ACC112 (cell line): ENCODE data around the gene ALPL.

Source experiments
- H2AFZ ChIP-seq: fragments of 200-600 bp; sonication (generic); one replicate; pipeline ENCODE4 v1.6.0; 2017; ENCODE audit warnings: antibody characterized with exemption, low read length; ENCODE audit not compliant: unreplicated experiment
- H3K27ac ChIP-seq: fragments of 200-600 bp; sonication (generic); 2 replicates; pipeline ENCODE4 v1.5.1; 2014; ENCODE audit warnings: low read depth, mild to moderate bottlenecking, antibody characterized with exemption, low read length, moderate library complexity
- H3K27me3 ChIP-seq: fragments of 200-600 bp; sonication (generic); 2 replicates; pipeline ENCODE4 v1.6.1; 2014; ENCODE audit warnings: mild to moderate bottlenecking, antibody characterized with exemption, low read length, moderate library complexity, mixed read lengths; ENCODE audit not compliant: insufficient read depth
- H3K36me3 ChIP-seq: fragments of 200-600 bp; sonication (generic); 2 replicates; pipeline ENCODE4 v1.6.1; 2016; ENCODE audit warnings: mild to moderate bottlenecking, antibody characterized with exemption, low read length, moderate library complexity, mixed read lengths; ENCODE audit not compliant: insufficient read depth
- H3K4me1 ChIP-seq: fragments of 200-600 bp; sonication (generic); one replicate; pipeline ENCODE4 v1.6.1; 2016; ENCODE audit warnings: low read length, mixed read lengths; ENCODE audit not compliant: insufficient read depth, unreplicated experiment, control insufficient read depth
- H3K4me3 ChIP-seq: fragments of 200-600 bp; sonication (generic); 2 replicates; pipeline ENCODE4 v1.5.1; 2014; ENCODE audit warnings: mild to moderate bottlenecking, low read depth, low read length
- H3K79me2 ChIP-seq: fragments of 200-600 bp; sonication (generic); one replicate; pipeline ENCODE4 v1.6.0; 2016; ENCODE audit warnings: low read length; ENCODE audit not compliant: control insufficient read depth, unreplicated experiment, insufficient read depth

The ALPL gene

DNA sequence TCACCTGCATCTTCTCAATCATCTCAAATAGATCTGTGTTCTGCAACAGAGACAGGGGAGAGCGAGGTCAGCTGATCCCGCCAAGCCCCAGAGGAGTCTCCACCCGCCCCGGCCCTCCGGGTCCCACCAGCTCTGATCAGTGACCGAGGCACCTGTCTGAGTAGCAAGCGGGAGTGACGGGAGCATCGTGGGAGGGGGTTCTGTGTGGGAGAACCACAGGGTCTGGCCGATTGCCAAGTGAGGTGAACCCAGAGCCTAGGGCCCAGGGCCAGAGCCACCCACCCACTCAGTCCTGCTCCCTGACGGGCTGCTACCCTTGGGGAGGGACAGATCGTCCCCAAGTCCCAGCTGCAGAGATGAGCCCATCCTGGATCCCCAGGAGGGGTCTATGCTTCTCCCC, 110.8 kb downstream of the ALPL start:
- H3K79me2 ChIP-seq = no peaks in the 10 kb centered on the region
- H3K4me1 ChIP-seq = no peaks in the 10 kb centered on the region
- peaks cover 21% of the 10 kb centered on the region; the same call in 1 of the 2 replicates for H3K27me3 ChIP-seq
- H3K36me3 ChIP-seq = no peaks in the 10 kb centered on the region
- H2AFZ ChIP-seq = no peak overlapping the region
- H3K27ac ChIP-seq = no peak overlapping the region
- no peak overlapping the region for H3K4me3 ChIP-seq

DNA sequence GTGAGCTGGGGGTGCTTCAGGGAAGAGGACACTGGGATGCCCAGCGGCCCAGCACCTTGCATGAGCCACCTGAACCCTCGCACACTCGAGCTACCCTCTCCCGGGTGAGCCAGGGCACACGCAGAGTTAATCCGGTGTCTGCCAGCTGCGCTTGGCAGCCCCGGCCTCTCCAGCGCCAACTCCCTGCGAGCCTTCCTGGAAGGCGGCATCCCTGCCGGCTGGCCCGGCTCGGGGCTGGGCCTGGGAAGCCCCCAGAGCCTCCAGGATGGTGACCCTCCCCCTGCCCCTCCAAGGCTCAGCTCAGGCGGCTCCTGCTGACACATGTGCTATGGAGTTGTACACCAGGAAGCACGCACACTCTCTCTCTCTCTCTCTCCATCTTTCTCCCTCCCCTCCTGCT, 111.3 kb downstream of the ALPL start:
- H3K36me3 ChIP-seq = no peaks in the 10 kb centered on the region
- no peak overlapping the region for H3K4me3 ChIP-seq
- peaks cover 21% of the 10 kb centered on the region; the same call in 1 of the 2 replicates for H3K27me3 ChIP-seq
- no peak overlapping the region for H3K27ac ChIP-seq
- H2AFZ ChIP-seq = no peak overlapping the region
- H3K79me2 ChIP-seq = no peaks in the 10 kb centered on the region
- H3K4me1 ChIP-seq = no peaks in the 10 kb centered on the region

DNA sequence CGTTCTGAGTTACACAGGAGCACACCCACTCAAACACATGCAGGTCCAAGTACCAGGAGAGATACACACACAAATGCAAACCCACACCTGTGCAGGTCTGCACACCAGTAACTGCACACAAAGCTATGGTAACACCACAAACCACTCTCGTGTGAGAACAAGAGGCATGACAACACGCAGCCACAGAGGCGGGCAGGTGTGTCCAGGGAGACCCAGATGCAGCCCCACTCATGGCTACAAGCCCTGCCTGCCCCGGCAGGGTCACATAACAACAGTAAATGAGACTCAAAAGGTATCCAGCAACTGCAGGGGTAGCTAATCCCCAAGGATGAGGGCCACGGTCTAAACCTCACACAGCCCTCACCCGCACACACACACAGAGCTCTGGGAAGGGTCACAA, 111.8 kb downstream of the ALPL start:
- Histone ChIP-seq H3K36me3 (no peaks in the 10 kb centered on the region), H3K4me1 (no peaks in the 10 kb centered on the region), H3K79me2 (no peaks in the 10 kb centered on the region), H3K27ac (no peak overlapping the region), H3K4me3 (no peak overlapping the region), H3K27me3 (peaks cover 21% of the 10 kb centered on the region; the same call in 1 of the 2 replicates), H2AFZ (no peak overlapping the region)

DNA sequence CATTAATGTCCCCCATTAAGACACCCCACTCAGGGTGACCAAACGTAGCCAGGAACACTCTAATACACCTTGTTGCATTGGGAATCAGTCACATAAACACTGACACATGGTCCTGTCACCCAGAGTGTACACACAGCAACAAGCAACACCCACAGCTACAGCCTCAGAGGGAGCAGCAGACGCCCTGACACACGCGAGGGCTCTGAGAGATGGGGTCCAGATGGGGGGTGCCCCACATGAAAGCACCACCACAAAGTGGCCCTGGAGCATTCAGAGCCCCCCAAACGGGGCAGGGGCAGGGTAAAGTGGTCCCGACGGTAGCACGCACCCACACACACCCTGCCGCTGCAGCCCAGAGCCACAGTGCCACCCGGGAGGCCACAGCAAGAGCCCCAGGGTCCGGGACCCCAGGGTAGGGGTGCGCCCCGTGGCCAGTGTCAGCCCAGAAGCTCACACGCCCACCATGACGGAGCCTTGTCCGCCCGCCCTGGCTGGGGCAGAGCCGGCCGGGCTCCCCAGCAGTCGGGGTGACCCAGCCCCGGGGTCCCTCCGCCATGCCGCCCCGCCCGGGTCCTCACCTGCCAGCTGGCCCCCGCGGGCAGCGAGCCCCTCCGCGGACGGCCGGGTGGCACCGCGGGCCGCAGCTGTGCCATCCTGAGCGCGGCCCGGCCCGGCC, 112.7 kb downstream of the ALPL start:
- Histone ChIP-seq H3K79me2 (no peaks in the 10 kb centered on the region), H3K4me3 (peak overlapping the region; percentile 48), H3K4me1 (no peaks in the 10 kb centered on the region), H3K27ac (no peak overlapping the region), H2AFZ (no peak overlapping the region), H3K27me3 (peaks cover 21% of the 10 kb centered on the region; the same call in 1 of the 2 replicates), H3K36me3 (no peaks in the 10 kb centered on the region)

DNA sequence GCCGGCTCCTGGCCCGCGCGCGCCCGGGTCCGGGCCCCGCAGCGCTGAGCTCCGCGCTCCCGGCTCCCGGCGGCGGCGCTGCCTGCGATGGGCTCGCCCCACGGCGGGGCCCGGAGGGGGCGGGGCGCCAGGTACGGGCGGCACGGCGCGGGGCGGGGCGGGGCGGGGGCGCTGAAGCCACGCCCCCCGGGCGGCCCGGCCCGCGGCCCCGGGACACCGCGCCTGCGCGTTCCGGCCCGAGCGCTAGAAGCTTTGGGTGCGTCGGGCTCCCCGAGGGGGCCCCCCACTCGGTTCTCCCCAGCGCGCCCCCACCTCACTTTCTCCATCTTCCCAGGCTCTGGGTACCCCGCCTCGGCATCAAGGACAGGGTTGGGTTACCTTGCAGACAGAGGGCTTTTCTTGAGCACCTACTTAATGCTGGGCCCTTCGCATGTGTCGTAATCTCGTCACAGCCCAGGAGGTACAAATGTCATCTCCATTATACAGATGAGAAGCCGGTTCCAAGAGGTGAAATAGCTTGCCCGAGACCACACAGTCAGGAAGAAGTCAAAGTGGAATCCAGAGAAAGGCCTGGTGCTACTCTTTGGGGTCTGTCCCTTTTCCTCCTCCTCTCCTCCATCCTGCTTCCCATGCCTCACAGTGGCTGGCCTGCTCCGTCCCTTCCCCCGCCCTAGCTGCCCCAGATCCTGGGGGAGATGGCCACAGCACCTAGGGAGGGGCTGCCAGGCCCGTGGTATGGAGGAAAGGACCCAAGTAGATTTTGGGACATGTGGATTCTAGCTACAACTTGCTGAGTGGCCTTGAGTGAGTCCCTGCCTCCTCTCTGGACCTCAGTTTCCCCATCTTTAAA, 113.5 kb downstream of the ALPL start:
- peaks cover 21% of the 10 kb centered on the region; the same call in 1 of the 2 replicates for H3K27me3 ChIP-seq
- H3K4me1 ChIP-seq = no peaks in the 10 kb centered on the region
- H3K4me3 ChIP-seq = peak overlapping the region; percentile 41; the same call in 1 of the 2 replicates
- no peak overlapping the region for H3K27ac ChIP-seq
- no peaks in the 10 kb centered on the region for H3K79me2 ChIP-seq
- no peaks in the 10 kb centered on the region for H3K36me3 ChIP-seq
- peak overlapping the region; percentile 20 for H2AFZ ChIP-seq

DNA sequence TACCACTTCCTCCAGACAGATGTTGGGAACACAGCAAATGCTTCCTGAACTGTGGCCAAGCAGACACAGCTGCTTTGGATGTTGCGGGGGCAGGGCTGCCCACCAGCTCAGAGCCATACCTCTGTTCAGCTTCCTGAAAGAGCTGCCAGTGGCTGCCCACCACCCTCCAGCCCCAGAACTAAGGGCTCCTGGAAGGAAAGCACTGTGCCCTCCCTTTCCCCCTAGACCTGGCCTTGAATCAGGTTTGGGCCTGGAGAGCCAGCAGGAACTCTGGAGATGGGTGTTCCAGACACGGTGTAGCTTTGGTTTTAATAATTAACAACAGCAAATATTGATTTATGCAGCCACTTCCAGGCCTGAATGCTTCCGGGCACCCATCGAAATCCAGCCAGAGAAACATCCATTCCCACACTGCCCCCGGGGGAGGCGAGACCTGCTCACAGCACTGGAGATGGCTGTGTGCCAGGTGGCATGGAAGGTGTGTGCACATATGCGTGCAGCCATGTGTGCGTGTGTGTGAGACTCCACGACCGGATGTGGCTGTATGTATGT, 114.3 kb downstream of the ALPL start:
- H3K27me3 ChIP-seq = peaks cover 21% of the 10 kb centered on the region; the same call in 1 of the 2 replicates

DNA sequence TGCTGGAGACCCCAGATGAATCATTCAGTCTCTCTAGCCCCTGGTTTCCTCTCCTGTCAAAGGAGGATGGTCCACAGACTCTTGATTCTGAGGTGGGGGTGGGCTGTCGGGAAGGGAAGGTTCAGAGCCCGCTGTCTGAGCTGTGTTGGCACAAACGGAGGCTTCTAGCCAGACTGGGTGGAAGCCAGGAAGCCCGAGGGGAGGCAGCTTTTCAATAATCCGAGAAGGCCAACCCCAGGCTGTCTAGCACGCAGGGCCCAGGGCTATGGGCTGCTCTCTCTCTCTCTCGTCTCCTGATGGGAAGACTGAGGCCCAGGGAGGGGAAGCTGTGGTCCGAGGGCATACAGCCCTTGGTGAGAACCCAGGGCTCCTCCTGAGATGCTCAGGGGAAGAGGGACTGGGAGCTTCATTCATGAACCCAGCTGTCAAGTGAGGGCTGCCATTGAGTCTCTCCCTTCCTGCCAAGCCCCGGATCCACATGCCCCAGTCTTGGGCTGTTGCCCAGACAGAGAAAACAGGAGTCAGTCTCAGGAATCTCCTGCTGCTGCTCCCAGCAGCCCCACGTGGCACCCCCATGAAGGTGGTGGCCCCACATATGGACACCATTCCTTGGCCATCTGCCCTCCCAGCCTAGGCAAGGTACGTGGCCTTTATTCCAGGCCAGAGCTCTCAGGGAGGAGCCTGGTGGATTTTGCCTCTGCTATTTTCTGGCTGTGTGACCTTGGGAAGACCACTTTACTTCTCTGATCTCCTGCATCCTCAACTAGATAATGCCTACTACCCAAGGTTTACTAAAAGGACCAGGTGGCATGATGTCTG, 115.6 kb downstream of the ALPL start:
- Histone ChIP-seq H3K27ac (no peak overlapping the region), H3K4me3 (no peak overlapping the region), H3K79me2 (no peaks in the 10 kb centered on the region), H3K27me3 (peaks cover 28% of the 10 kb centered on the region), H2AFZ (no peak overlapping the region), H3K4me1 (no peaks in the 10 kb centered on the region), H3K36me3 (no peaks in the 10 kb centered on the region)

More for the DNA sequence above, 114.3 kb downstream of the ALPL start:
- Histone ChIP-seq H3K36me3 (no peaks in the 10 kb centered on the region), H3K27ac (no peak overlapping the region), H2AFZ (no peak overlapping the region), H3K4me3 (no peak overlapping the region), H3K4me1 (no peaks in the 10 kb centered on the region), H3K79me2 (no peaks in the 10 kb centered on the region)

DNA sequence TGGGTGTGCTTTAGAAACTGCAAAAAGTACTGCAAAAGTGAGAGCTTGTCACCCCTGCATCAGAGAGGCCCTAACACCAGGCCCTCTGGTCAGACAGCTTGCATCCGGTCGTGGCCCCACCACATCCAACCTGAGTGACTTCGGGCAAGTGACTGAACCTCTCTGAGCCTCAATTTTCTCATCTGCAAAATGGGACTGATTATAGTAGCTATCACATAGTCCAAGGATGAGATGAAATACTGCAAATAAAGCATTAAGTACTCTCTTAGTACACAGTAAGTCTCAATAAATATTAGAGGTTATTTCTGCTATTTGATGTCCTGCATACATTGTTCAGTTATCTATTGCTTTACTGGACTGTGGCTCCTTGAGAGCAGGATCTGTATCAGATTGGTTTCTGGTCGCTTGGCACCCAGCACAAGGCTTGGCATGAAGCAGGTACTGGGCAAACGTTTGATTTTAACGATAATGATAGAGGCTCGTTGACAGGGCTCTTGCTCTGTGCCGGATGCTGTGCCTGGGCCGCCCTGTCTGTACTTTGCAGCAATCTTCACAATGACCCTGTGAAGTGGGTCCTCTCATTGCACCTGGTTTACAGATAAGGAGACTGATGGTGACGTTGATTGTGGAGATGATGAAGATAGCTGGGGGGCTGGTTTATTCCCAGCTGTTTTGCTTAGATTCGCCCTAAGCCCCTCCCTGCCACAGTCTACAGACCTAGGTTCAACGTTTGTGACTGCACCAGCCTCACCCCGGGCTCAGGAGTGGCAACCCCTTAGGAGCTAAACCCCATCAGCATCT, 116.4 kb downstream of the ALPL start:
- Histone ChIP-seq H3K27ac (no peak overlapping the region), H3K27me3 (peaks cover 27% of the 10 kb centered on the region), H3K4me3 (no peak overlapping the region), H3K4me1 (no peaks in the 10 kb centered on the region), H3K36me3 (no peaks in the 10 kb centered on the region), H3K79me2 (no peaks in the 10 kb centered on the region), H2AFZ (no peak overlapping the region)

DNA sequence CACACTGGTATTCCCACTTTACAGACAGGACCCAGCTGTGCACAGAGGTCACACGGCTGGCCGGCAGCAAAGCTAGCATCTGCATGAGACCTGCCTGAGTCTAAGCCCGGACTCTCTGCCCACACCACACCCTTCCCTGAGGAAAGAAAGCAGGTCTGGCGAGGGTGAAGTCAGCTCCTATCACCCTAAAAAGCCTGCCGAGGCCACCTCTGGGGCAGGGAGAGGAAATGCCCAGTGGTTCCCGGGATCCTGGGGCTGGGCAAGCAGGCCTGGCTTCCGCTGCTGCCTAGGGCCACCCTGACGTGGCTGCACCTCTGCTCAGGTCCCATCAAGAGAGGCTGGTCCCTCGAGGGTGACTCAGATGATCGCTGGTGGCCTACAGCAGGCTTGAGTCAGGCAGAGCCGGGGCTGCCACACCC, 117.7 kb downstream of the ALPL start:
- H3K79me2 ChIP-seq = no peaks in the 10 kb centered on the region
- no peaks in the 10 kb centered on the region for H3K36me3 ChIP-seq
- peaks cover 18% of the 10 kb centered on the region for H3K27me3 ChIP-seq
- no peak overlapping the region for H3K27ac ChIP-seq
- H2AFZ ChIP-seq = no peak overlapping the region
- H3K4me1 ChIP-seq = no peaks in the 10 kb centered on the region
- no peak overlapping the region for H3K4me3 ChIP-seq
